ENCODE results near the gene MCM10. TPM values are rescaled to one million over a fixed set of nuclear protein-coding genes. Genes with fewer than 3 reads are reported as not detected.

The MCM10 gene
- total and polyA plus RNA-seq, 4 experiments from 2014 or later = 0.17 TPM; not detected in 3

- CTCF ChIA-PET (ENCODE audit: partially characterized antibody) = interaction anchor here (0.6 kb wide), 1 partner anchor 20 kb away, joined by 3 read pairs; no protein-coding TSS in a partner anchor
- no peak overlapping the region for H3K4me3 ChIP-seq (ENCODE audit: low read length in 2 of 2)
- intact Hi-C loops (cut with micrococcal nuclease) = no loop called here
- Mint-ChIP-seq H3K27me3 (peaks cover 5 to 9% of the 10 kb centered on the region in 2 donors), H3K4me1 (peaks cover 0 to 7% (median 4%) of the 10 kb centered on the region in 4 donors), H3K9me3 (peaks cover 0 to 9% (median 2%) of the 10 kb centered on the region in 8 donors), H3K27ac (no peak overlapping the region), H3K36me3 (no peaks in the 10 kb centered on the region), H3K4me3 (no peak overlapping the region)
- POLR2A ChIA-PET (ENCODE audit: partially characterized antibody) = no interaction called here
- H3K27ac ChIP-seq (ENCODE audit: low read depth, low read length) = no peak overlapping the region
- no peaks in the 10 kb centered on the region for H3K36me3 ChIP-seq (ENCODE audit: insufficient read depth, low read length)
- H3K27me3 ChIP-seq (ENCODE audit: insufficient read depth, low read length) = no peaks in the 10 kb centered on the region
- no peaks in the 10 kb centered on the region for H3K9me3 ChIP-seq (ENCODE audit: control insufficient read depth in 1 of 2, low read length in 2 of 2)
- no peaks in the 10 kb centered on the region for H3K4me1 ChIP-seq (ENCODE audit: insufficient read depth, low read length)
- no peak for DNase-seq
Measured at GRCh38 chr10:13256627-13257026, 95.3 kb downstream of the MCM10 start.

DNA sequence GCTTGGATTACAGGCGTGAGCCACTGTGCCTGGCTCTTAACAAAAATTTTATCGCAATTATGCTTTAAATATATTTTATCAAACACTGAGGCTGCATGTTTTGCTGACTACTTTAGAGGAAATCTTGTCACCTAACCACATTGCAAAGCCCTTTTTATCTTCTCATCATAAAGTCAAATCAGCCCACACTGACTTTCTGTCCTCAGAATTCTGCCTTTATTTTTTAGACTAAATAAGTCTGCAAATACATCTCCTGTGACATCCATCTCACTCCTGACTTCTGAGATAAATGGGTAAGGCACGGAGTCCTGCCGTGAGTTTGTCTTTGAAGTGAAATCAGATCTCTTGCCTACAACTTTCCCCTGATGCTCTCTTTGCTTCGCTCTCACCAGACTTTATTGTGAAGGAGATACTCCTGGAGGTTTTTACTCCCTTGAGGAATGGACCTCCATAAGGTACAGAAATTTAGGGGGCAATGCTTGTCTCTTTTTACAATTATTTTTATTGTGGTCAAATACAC lies 96.3 kb downstream of the MCM10 start:
- Histone ChIP-seq H3K4me3 (ENCODE audit: low read length in 2 of 2) (no peak overlapping the region), H3K27ac (ENCODE audit: low read depth, low read length) (no peak overlapping the region), H3K4me1 (ENCODE audit: insufficient read depth, low read length) (no peaks in the 10 kb centered on the region), H3K36me3 (ENCODE audit: insufficient read depth, low read length) (no peaks in the 10 kb centered on the region), H3K9me3 (ENCODE audit: control insufficient read depth in 1 of 2, low read length in 2 of 2) (no peaks in the 10 kb centered on the region), H3K27me3 (ENCODE audit: insufficient read depth, low read length) (no peaks in the 10 kb centered on the region)
- no peaks in the 10 kb centered on the region for H3K36me3 Mint-ChIP-seq
- CTCF ChIA-PET (ENCODE audit: partially characterized antibody) = no interaction called here
- peaks cover 7 to 9% of the 10 kb centered on the region in 2 donors for H3K27me3 Mint-ChIP-seq
- H3K9me3 Mint-ChIP-seq = peaks cover 0 to 13% (median 2%) of the 10 kb centered on the region in 8 donors
- peaks cover 0 to 7% (median 4%) of the 10 kb centered on the region in 4 donors for H3K4me1 Mint-ChIP-seq
- intact Hi-C loops (cut with micrococcal nuclease) = no loop called here
- POLR2A ChIA-PET (ENCODE audit: partially characterized antibody) = no interaction called here
- peak overlapping the region in 1 of 7 donors; percentile 53 for H3K27ac Mint-ChIP-seq
- no peak for DNase-seq
- no peak overlapping the region for H3K4me3 Mint-ChIP-seq

Other genes starting within 250 kb of the MCM10 start
- not detected for gene CCDC3, start 159.8 kb upstream of the MCM10 start, total RNA-seq
- gene CCDC3, start 159.8 kb upstream of the MCM10 start, polyA plus RNA-seq = not detected
- gene OPTN, start 61.4 kb upstream of the MCM10 start, total RNA-seq = 100 to 1,000 TPM; 148 TPM
- 100 to 1,000 TPM in 1 of 2 donors, 10 to 100 TPM in 1; 40.3 to 101 TPM for gene OPTN, start 61.4 kb upstream of the MCM10 start, polyA plus RNA-seq
- not detected for gene UCMA, start 72.8 kb downstream of the MCM10 start, total RNA-seq
- not detected for gene UCMA, start 72.8 kb downstream of the MCM10 start, polyA plus RNA-seq
- gene PHYH, start 138.5 kb downstream of the MCM10 start, total RNA-seq = 10 to 100 TPM in 1 of 2 experiments, 1 to 10 TPM in 1; 8.7 to 10.2 TPM
- 10 to 100 TPM; 15.0 to 19.3 TPM for gene PHYH, start 138.5 kb downstream of the MCM10 start, polyA plus RNA-seq
- gene SEPHS1, start 186.7 kb downstream of the MCM10 start, total RNA-seq = 10 to 100 TPM; 27.2 to 30.6 TPM
- 10 to 100 TPM; 11.3 to 23.1 TPM for gene SEPHS1, start 186.7 kb downstream of the MCM10 start, polyA plus RNA-seq

Measured in CD4-positive, alpha-beta memory T cell (primary cell).